ENCODE results near the gene USHBP1. TPM values are rescaled to one million over a fixed set of nuclear protein-coding genes. Genes with fewer than 3 reads are reported as not detected.

The USHBP1 gene
- total and polyA plus RNA-seq, 2 experiments from 2014 or later, result not detected

DNA sequence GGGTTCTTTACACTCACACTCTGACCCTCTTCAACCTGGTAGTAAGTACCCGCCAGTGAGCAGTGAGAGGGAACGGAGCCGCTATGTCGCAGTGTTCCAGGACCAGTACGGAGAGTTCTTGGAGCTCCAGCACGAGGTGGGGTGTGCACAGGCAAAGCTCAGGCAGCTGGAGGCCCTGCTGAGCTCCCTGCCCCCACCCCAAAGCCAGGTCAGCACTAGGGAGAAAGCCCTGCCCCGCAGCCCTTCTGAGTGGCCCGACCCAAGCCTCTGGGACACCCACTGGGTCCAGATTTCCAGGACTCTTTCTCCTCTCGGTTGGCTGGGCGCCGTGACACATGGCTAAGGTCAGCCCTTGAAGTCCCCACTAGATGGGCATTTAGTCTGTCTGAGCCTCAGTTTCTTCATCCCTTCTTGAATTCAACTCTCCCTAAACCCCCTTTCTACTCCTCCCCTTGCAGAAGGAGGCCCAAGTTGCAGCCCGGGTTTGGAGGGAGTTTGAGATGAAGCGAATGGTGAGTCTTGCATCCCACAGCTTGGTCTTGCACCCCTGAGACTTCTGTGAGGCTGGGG is 36.7 kb downstream of the USHBP1 start:
- DNase-seq, result no peak
- TF ChIP-seq EZH2phosphoT487 (IDR thresholded peaks at IDR 0.05; ENCODE audit: insufficient read depth, low read depth) (no peak), EZH2 (IDR thresholded peaks at IDR 0.05; ENCODE audit: insufficient read depth, poor library complexity, severe bottlenecking) (no peak)

DNA sequence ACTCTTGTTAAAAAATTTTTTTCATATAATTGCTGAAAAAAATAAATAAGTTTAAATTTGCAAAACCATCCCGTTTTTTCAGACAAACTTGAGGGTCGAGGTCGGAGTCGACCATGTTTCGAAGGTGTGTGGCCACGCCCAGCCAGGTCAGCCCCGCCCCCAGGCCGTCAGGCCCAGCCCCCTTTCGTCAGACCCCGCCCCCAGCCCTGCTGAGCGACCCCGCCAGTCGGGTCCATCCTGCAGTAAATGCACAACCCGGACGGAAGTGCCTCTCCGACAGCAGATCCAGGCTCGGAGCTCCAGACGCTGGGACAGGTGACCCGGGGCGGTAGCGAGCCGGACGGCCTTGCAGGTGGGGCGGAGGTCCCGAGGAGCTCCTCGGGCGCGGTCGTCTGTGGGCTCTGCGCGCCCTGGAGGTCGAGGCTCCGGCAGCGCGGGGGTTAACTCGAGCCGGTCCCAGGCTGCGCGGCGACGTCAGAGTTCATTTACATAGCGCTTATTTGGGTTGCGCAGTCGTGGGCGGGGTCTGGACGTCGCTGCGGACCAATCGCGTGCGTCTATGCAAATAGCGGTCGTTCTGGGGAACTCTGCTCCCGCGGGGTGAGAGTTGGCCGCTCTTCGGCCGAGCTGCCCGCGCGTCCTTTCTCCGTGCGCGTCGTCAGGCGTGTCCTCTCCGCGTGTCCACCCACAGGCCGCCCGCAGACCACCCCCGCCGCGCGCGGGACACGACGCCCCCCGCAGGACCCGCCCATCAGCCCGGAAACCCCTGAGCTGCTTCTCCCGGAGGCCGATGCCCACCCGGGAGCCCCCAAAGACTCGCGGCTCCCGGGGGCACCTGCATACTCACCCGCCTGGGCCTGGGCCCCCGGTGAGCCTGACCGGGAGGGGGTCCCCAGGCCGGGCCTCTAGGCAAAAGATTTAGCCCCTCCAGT is 38.3 kb downstream of the USHBP1 start, which contains the start of gene OCEL1:
TSS of gene OCEL1 (plus strand) at position 225 of the 932 bp plus-strand sequence. CDS start at position 247, 22 bp downstream.
- Histone ChIP-seq H3K27ac (peak within 1 kb of the TSS; percentile 52), H3K36me3 (ENCODE audit: low read depth) (peaks cover 4% of the 10 kb centered on the region; the same call in 1 of the 2 replicates), H3K9ac (peak within 1 kb of the TSS; percentile 91), H3K27me3 (replicated peaks; ENCODE audit: insufficient read depth) (no peaks in the 10 kb centered on the region), H3K79me2 (ENCODE audit: insufficient read depth) (peaks cover 5% of the 10 kb centered on the region; the same call in 1 of the 2 replicates), H3K9me2 (ENCODE audit: insufficient read depth) (no peaks in the 10 kb centered on the region), H3F3A (ENCODE audit: insufficient read depth) (0 out of 2 replicates have a peak, but pooled peaks cover 5% of the 10 kb centered on the region), H3K4me1 (ENCODE audit: insufficient read depth) (peaks cover 3% of the 10 kb centered on the region; the same call in 1 of the 2 replicates), H3K9me3 (ENCODE audit: low read depth) (no peaks in the 10 kb centered on the region), H3K4me2 (ENCODE audit: unreplicated experiment) (peak within 1 kb of the TSS; percentile 85), H3K4me3 (peak within 1 kb of the TSS; percentile 81), H4K20me1 (ENCODE audit: insufficient read depth) (no peaks in the 10 kb centered on the region), H2AFZ (peak within 1 kb of the TSS; percentile 97)
- WGBS, 2 experiments (ENCODE audit: low coverage in 1 of 2, low lambda C conversion rate in 2 of 2, missing lambda C conversion rate in 2 of 2), result 1% methylated on average over 50 to 83 of the region's 90 CpGs
- peak; percentile 100 for DNase-seq
- in situ Hi-C loops (cut with MboI), result no loop called here
- TF ChIP-seq EZH2phosphoT487 (IDR thresholded peaks at IDR 0.05; ENCODE audit: insufficient read depth, low read depth) (no peak), EZH2 (IDR thresholded peaks at IDR 0.05; ENCODE audit: insufficient read depth, poor library complexity, severe bottlenecking) (no peak)

More for the DNA sequence above, 36.7 kb downstream of the USHBP1 start:
- Histone ChIP-seq H3K27me3 (replicated peaks; ENCODE audit: insufficient read depth) (no peaks in the 10 kb centered on the region), H3K9me3 (ENCODE audit: low read depth) (no peaks in the 10 kb centered on the region), H3K4me3 (no peak overlapping the region), H3K4me1 (ENCODE audit: insufficient read depth) (peaks cover 3% of the 10 kb centered on the region; the same call in 1 of the 2 replicates), H3F3A (ENCODE audit: insufficient read depth) (0 out of 2 replicates have a peak, but pooled peaks cover 5% of the 10 kb centered on the region), H3K9me2 (ENCODE audit: insufficient read depth) (no peaks in the 10 kb centered on the region), H3K27ac (no peak overlapping the region), H3K4me2 (ENCODE audit: unreplicated experiment) (no peak overlapping the region), H3K9ac (no peak overlapping the region), H2AFZ (no peak overlapping the region), H3K36me3 (ENCODE audit: low read depth) (peaks cover 5% of the 10 kb centered on the region; the same call in 1 of the 2 replicates), H3K79me2 (ENCODE audit: insufficient read depth) (peaks cover 20% of the 10 kb centered on the region; the same call in 1 of the 2 replicates), H4K20me1 (ENCODE audit: insufficient read depth) (no peaks in the 10 kb centered on the region)
- in situ Hi-C loops (cut with MboI), result no loop called here
- 86 to 91% methylated on average over 13 of the region's 13 CpGs for WGBS, 2 experiments (ENCODE audit: low coverage in 1 of 2, low lambda C conversion rate in 2 of 2, missing lambda C conversion rate in 2 of 2)

DNA sequence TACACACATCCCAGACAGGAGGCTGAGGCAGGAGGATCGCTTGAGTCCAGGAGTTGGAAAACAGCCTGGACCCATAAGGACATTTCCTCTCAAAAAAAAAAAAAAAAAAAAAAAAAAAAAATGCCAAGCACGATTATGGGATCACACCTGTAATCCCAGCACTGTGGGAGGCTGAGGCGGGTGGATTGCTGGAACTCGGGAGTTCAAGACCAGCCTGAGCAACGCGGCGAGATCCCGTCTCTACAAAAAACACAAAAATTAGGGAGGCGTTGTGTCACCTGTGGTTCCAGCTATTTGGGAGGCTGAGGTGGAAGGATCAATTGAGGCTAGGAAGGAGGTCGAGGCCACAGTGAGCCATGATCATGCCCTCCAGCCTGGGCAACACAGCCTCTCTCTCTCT is 39.5 kb downstream of the USHBP1 start:
- H3K36me3 ChIP-seq (ENCODE audit: low read depth), result no peaks in the 10 kb centered on the region
- 85 to 90% methylated on average over 10 of the region's 10 CpGs for WGBS, 2 experiments (ENCODE audit: low coverage in 1 of 2, low lambda C conversion rate in 2 of 2, missing lambda C conversion rate in 2 of 2)
- H3F3A ChIP-seq (ENCODE audit: insufficient read depth), result 0 out of 2 replicates have a peak, but pooled peaks cover 5% of the 10 kb centered on the region
- H3K4me1 ChIP-seq (ENCODE audit: insufficient read depth), result peaks cover 8% of the 10 kb centered on the region
- no peaks in the 10 kb centered on the region for H3K9me2 ChIP-seq (ENCODE audit: insufficient read depth)
- no peaks in the 10 kb centered on the region for H4K20me1 ChIP-seq (ENCODE audit: insufficient read depth)
- no peak overlapping the region for H3K27ac ChIP-seq
- no peaks in the 10 kb centered on the region for H3K79me2 ChIP-seq (ENCODE audit: insufficient read depth)
- H2AFZ ChIP-seq, result peak overlapping the region; percentile 97; the same call in 1 of the 2 replicates
- TF ChIP-seq EZH2phosphoT487 (IDR thresholded peaks at IDR 0.05; ENCODE audit: insufficient read depth, low read depth) (no peak), EZH2 (IDR thresholded peaks at IDR 0.05; ENCODE audit: insufficient read depth, poor library complexity, severe bottlenecking) (no peak)
- no peak for DNase-seq
- in situ Hi-C loops (cut with MboI), result no loop called here
- no peak overlapping the region for H3K9ac ChIP-seq
- no peak overlapping the region for H3K4me2 ChIP-seq (ENCODE audit: unreplicated experiment)
- H3K4me3 ChIP-seq, result no peak overlapping the region
- H3K9me3 ChIP-seq (ENCODE audit: low read depth), result no peaks in the 10 kb centered on the region
- H3K27me3 ChIP-seq (replicated peaks; ENCODE audit: insufficient read depth), result no peaks in the 10 kb centered on the region

GRCh38 chr19:17220207-17220758 is 44.3 kb downstream of the USHBP1 start:
- 17 to 18% methylated on average over 11 to 14 of the region's 14 CpGs for WGBS, 2 experiments (ENCODE audit: low coverage in 1 of 2, low lambda C conversion rate in 2 of 2, missing lambda C conversion rate in 2 of 2)

More at GRCh38 chr19:17220207-17220758, 44.3 kb downstream of the USHBP1 start:
- H3K27me3 ChIP-seq (replicated peaks; ENCODE audit: insufficient read depth), result no peaks in the 10 kb centered on the region
- 0 out of 2 replicates have a peak, but pooled peaks cover 5% of the 10 kb centered on the region for H3K79me2 ChIP-seq (ENCODE audit: insufficient read depth)
- H3K4me2 ChIP-seq (ENCODE audit: unreplicated experiment), result no peak overlapping the region
- H3K36me3 ChIP-seq (ENCODE audit: low read depth), result peaks cover 7% of the 10 kb centered on the region; the same call in 1 of the 2 replicates
- H4K20me1 ChIP-seq (ENCODE audit: insufficient read depth), result no peaks in the 10 kb centered on the region
- peak overlapping the region; percentile 75 for H2AFZ ChIP-seq
- peaks cover 8% of the 10 kb centered on the region; the same call in 1 of the 2 replicates for H3K4me1 ChIP-seq (ENCODE audit: insufficient read depth)
- no peaks in the 10 kb centered on the region for H3K9me2 ChIP-seq (ENCODE audit: insufficient read depth)
- no peaks in the 10 kb centered on the region for H3K9me3 ChIP-seq (ENCODE audit: low read depth)
- H3K4me3 ChIP-seq, result no peak overlapping the region
- DNase-seq, result peak; percentile 92
- 0 out of 2 replicates have a peak, but pooled peaks cover 5% of the 10 kb centered on the region for H3F3A ChIP-seq (ENCODE audit: insufficient read depth)
- in situ Hi-C loops (cut with MboI), result no loop called here
- no peak for TF ChIP-seq EZH2phosphoT487 (IDR thresholded peaks at IDR 0.05; ENCODE audit: insufficient read depth, low read depth)
- TF ChIP-seq EZH2 (IDR thresholded peaks at IDR 0.05; ENCODE audit: insufficient read depth, poor library complexity, severe bottlenecking), result no peak
- H3K27ac ChIP-seq, result no peak overlapping the region
- 0 out of 2 replicates have a peak overlapping the region, but pooled peaks have one; percentile 48 for H3K9ac ChIP-seq
